GM12891 (cell line): ENCODE results near the gene DNASE2.

Source experiments
- DNase-seq: peaks from one replicate; pipeline ENCODE4 v3.0.0; 2011; ENCODE audit warnings: low spot score; ENCODE audit not compliant: insufficient read length
- FAIRE-seq: peaks from 2 replicates; lab custom pipeline; 2011; peaks lifted over from hg19 to GRCh38; lab: Jason Lieb, UNC
- PAX5 ChIP-seq: IDR thresholded peaks from 2 replicates; pipeline ENCODE4 v1.6.1; 2011; ENCODE audit warnings: low read length, moderate library complexity, mild to moderate bottlenecking; ENCODE audit not compliant: insufficient read depth, severe bottlenecking
- POLR2A ChIP-seq: IDR thresholded peaks from 2 replicates; pipeline ENCODE4 v1.6.1; 2011; ENCODE audit warnings: low read depth, low read length, control low read depth
- POLR2AphosphoS5 ChIP-seq: IDR thresholded peaks from 2 replicates; pipeline ENCODE4 v1.6.1; 2011; ENCODE audit warnings: low read depth, low read length, control low read depth
- POU2F2 ChIP-seq: IDR thresholded peaks from 2 replicates; pipeline ENCODE4 v1.6.1; 2011; ENCODE audit warnings: low read depth, mild to moderate bottlenecking, control low read depth, low read length, moderate library complexity
- SPI1 ChIP-seq: IDR thresholded peaks from 2 replicates; pipeline ENCODE4 v1.6.1; 2011; ENCODE audit warnings: low read depth, low read length, control low read depth
- TAF1 ChIP-seq: IDR thresholded peaks from 2 replicates; pipeline ENCODE4 v1.6.1; 2011; ENCODE audit warnings: low read depth, low read length, control low read depth

DNASE2 gene

GRCh38 chr19:12834566-12834943 lies 46.7 kb downstream of the DNASE2 start, which contains the start of gene RTBDN:
RTBDN (minus strand) TSS chr19:12834579; CDS start chr19:12829979, 4,600 bp downstream.
- no peak for FAIRE-seq
- no peak for DNase-seq
- no peak for TF ChIP-seq PAX5
- TF ChIP-seq POLR2A = no peak
- no peak for TF ChIP-seq TAF1
- TF ChIP-seq SPI1 = no peak
- no peak for TF ChIP-seq POLR2AphosphoS5
- TF ChIP-seq POU2F2 = no peak

DNA sequence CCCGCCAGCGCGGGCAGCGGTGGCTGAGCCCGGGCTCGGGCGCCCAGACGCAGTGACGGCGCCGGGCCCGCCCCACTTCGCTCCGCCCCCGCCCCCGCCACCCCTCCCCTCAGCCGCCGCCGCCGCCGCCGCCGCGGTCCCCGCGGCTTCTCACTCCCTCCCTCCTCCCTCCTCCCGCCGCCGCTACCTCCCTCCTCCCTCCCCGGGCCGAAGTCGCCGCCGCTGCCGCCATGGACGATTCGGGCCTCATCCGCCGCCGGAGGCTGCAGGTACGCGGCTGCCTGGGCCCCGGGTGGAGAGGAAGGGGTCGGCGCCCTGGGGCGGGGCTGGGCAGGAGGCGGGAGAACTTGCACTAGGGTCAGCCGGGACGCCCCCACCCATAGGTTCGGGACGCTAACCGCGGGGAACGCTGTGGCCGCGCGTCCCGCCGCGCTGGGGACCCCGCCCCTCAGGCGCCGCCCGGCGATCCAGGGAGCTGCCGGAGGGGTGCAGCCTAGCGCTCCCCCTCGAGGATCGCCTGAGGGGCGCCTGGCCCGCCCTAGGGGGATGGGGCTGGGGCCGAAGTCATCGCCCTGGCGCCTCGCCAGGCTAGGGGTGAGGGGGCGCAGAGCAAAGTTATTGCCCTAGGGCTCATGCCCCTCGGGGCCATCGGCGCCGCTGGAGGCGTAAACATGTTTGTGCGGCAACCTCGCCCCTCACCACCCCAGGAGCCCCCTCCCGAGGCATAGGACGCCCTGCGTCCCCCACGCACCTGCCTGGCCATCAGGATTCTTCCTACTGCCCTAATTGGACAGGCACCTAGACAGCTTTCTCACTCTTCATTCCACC lies 47.3 kb downstream of the DNASE2 start:
- TF ChIP-seq POLR2A (no peak), TAF1 (no peak), SPI1 (no peak), POLR2AphosphoS5 (no peak), POU2F2 (no peak), PAX5 (no peak)
- DNase-seq = no peak
- FAIRE-seq = no peak

- no peak for DNase-seq
- TF ChIP-seq TAF1 = no peak
- TF ChIP-seq POLR2A = no peak
- TF ChIP-seq PAX5 = no peak
- no peak for TF ChIP-seq POLR2AphosphoS5
- no peak for TF ChIP-seq POU2F2
- no peak for TF ChIP-seq SPI1
- FAIRE-seq = no peak
Observed at GRCh38 chr19:12833418-12833737, 47.9 kb downstream of the DNASE2 start.

DNA sequence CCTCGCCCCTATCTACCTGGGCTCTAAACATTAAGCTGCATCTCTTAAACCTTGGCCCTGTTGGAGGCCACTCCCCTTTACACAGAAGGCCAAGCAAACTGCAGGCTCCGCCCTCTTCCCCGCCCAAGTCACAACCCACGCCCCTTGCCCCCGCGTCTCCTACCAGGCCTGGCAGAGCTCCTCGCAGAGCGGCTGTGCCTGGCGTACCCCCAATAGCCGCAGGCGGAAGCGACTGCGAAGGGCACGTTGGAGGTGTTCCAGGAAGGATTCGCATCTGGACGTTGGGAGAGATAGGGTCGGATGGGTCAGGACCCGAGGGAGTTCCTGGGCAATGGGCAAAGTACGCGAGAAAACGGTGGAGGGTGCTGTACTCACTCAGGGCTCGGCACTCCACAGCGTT lies 52.8 kb downstream of the DNASE2 start:
- TF ChIP-seq SPI1 = no peak
- no peak for TF ChIP-seq POLR2A
- TF ChIP-seq POLR2AphosphoS5 = no peak
- DNase-seq (no peak), FAIRE-seq (no peak)

- FAIRE-seq (no peak), DNase-seq (no peak)
- TF ChIP-seq POLR2A (no peak), POLR2AphosphoS5 (no peak), SPI1 (no peak), POU2F2 (no peak), PAX5 (no peak), TAF1 (no peak)
Observed at GRCh38 chr19:12825254-12826131, 55.8 kb downstream of the DNASE2 start.
